HL-60 (cell line): ENCODE measurements around the gene PNPO.

Source experiments
- GABPA ChIP-seq: IDR thresholded peaks from 2 replicates; pipeline ENCODE4 v1.6.1; 2012; ENCODE audit warnings: low read depth
- POLR2AphosphoS5 ChIP-seq: IDR thresholded peaks from 2 replicates; pipeline ENCODE4 v1.6.1; 2012; ENCODE audit warnings: low read depth
- SPI1 ChIP-seq: IDR thresholded peaks from 2 replicates; pipeline ENCODE4 v1.6.1; 2012; ENCODE audit warnings: low read depth, mild to moderate bottlenecking, borderline replicate concordance
- TF ChIP-seq, protein P1 (sequence below): IDR thresholded peaks from one replicate; pipeline ENCODE4 v1.5.1; 2011; ENCODE audit warnings: low read length, control low read depth, inconsistent platforms; ENCODE audit not compliant: insufficient read depth
- TF ChIP-seq, protein P2 (sequence below): IDR thresholded peaks from 2 replicates; pipeline ENCODE4 v1.6.1; 2012; ENCODE audit warnings: low read depth; ENCODE audit not compliant: insufficient replicate concordance

DNA sequence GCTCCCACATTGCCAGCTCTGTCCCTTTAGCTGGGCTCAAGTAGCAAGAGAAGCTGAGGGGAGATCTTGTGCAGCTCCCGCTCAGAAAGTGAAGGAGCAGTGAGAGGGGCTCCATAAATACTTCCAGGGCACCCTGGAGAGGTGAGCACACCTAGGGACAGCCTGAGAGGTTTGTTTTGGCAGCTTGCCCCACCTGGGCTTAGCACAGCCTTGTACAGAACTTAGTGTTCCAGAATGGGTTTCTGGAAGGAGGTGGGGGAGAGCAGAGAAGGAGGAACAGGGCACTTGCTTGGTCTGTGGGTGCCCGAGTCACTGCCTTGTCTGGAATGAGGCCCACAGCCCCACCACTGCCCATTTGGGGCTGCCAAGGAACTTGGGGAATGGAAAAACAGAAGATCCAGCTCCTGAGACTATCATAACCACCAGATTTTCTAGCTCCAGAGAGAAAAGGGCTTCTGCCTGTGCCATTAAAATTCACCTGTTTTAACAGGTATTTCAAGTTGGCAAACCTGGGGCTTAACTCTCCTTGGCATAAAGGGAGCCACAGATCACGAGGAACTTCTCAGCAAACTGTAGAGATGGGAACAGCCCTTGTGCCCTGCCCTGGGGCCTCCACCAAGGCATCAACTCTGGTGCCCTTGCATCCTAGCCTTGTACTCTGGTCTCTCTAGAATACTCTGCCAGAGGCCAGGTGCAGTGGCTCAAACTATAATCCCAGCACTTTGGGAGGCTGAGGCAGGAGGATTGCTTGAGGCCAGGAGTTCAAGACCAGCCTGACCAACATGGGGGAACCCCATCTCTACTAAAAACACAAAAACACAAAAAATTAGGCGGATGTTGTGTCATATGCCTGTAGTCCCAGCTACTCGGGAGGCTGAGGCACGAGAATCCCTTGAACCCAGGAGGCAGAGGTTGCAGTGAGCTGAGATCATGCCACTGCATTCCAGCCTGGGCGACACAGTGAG is 14.4 kb downstream of the PNPO start:
- TF ChIP-seq, protein P1, sequence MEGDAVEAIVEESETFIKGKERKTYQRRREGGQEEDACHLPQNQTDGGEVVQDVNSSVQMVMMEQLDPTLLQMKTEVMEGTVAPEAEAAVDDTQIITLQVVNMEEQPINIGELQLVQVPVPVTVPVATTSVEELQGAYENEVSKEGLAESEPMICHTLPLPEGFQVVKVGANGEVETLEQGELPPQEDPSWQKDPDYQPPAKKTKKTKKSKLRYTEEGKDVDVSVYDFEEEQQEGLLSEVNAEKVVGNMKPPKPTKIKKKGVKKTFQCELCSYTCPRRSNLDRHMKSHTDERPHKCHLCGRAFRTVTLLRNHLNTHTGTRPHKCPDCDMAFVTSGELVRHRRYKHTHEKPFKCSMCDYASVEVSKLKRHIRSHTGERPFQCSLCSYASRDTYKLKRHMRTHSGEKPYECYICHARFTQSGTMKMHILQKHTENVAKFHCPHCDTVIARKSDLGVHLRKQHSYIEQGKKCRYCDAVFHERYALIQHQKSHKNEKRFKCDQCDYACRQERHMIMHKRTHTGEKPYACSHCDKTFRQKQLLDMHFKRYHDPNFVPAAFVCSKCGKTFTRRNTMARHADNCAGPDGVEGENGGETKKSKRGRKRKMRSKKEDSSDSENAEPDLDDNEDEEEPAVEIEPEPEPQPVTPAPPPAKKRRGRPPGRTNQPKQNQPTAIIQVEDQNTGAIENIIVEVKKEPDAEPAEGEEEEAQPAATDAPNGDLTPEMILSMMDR: no peak
- TF ChIP-seq GABPA (no peak), POLR2AphosphoS5 (no peak), SPI1 (no peak)
- TF ChIP-seq, protein P2, sequence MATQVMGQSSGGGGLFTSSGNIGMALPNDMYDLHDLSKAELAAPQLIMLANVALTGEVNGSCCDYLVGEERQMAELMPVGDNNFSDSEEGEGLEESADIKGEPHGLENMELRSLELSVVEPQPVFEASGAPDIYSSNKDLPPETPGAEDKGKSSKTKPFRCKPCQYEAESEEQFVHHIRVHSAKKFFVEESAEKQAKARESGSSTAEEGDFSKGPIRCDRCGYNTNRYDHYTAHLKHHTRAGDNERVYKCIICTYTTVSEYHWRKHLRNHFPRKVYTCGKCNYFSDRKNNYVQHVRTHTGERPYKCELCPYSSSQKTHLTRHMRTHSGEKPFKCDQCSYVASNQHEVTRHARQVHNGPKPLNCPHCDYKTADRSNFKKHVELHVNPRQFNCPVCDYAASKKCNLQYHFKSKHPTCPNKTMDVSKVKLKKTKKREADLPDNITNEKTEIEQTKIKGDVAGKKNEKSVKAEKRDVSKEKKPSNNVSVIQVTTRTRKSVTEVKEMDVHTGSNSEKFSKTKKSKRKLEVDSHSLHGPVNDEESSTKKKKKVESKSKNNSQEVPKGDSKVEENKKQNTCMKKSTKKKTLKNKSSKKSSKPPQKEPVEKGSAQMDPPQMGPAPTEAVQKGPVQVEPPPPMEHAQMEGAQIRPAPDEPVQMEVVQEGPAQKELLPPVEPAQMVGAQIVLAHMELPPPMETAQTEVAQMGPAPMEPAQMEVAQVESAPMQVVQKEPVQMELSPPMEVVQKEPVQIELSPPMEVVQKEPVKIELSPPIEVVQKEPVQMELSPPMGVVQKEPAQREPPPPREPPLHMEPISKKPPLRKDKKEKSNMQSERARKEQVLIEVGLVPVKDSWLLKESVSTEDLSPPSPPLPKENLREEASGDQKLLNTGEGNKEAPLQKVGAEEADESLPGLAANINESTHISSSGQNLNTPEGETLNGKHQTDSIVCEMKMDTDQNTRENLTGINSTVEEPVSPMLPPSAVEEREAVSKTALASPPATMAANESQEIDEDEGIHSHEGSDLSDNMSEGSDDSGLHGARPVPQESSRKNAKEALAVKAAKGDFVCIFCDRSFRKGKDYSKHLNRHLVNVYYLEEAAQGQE: no peak
